Posterior cingulate gyrus (tissue), 11 donors: ENCODE data around the gene IL31.
"Not testable (repeated sequence)": the region's sequence is repeated elsewhere in the genome, so short reads cannot be mapped to it uniquely, and the experiment has no call there.

Experiments
- DNase-seq, 10 donors: peaks; one replicate each; pipeline versions ENCODE4 v3.0.0 to v3.0.0-alpha.2; 2020 to 2021; ENCODE audit warnings: mixed read lengths in 3 of 10
- intact Hi-C: fragments of 100-400 bp; cut with DNase I; formaldehyde crosslinking; loops from one replicate; pipeline ENCODE4 v1.15.1; 2023

IL31 gene

DNA sequence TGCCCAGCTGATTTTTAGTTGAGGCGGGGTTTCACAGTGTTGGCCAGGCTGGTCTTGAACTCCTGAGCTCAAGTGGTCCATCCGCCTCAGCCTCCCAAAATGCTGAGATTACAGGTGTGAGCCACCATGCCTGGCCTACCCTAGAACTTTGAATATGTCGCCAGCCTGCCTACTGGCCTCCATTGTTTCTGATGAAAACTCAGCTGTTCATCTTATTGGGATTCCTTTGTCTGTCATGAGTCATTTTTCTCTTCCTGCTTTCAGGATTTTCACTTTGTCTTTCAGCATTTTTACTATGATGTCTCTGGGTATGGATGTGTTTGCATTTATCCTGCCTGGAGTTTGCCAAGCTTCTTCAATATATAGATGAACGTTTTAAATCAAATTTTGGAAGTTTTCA lies 21.4 kb upstream of the IL31 start:
- intact Hi-C loops = loop anchor here (10.0 kb wide), 1 partner anchor 61 kb away; no protein-coding TSS in a partner anchor
- peak in 1 of 10 donors; percentile 13 for DNase-seq

DNA sequence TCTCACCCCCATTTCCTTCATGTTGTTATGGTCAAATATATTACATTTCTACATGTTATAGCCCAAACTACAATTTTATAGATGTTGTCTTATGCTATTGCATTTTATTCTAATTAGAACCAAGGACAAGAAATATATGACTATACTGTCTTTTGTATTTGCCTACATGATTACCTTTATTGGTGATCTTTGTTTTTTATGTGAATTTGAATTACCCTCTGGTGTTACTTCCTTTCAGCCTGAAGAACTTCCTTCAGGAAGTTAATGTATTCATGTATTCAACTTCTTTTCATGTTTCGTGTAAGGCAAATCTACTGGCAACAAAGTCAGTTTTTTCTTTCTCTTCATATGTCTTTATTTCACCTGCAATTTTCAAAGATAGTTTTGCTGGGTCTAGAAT lies 20.8 kb upstream of the IL31 start:
- no peak for DNase-seq
- intact Hi-C loops = loop anchor here (10.0 kb wide), 1 partner anchor 60 kb away; no protein-coding TSS in a partner anchor

DNA sequence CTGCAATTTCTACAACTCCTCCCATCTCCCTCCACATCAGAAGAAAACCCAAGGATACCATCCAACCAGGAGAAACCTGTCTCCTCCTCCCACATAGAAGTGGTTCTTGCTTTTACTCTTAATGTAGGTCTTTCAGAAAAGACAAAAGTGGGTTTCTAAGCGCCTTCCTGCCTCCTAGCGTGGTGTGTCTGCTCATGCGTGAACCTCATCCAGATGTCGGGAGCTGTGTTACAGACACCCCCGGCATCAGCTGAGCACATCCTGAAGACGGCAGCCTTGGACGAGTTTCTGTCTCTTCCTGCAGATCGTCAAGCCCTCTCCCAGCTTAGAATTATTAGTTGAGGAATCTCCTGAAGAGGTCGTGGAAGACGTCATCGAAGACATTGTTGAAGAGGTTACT lies 18.4 kb upstream of the IL31 start:
- intact Hi-C loops = loop anchor here (10.0 kb wide), 1 partner anchor 58 kb away; no protein-coding TSS in a partner anchor
- DNase-seq = peak in 2 of 10 donors; percentile 24 to 44

DNA sequence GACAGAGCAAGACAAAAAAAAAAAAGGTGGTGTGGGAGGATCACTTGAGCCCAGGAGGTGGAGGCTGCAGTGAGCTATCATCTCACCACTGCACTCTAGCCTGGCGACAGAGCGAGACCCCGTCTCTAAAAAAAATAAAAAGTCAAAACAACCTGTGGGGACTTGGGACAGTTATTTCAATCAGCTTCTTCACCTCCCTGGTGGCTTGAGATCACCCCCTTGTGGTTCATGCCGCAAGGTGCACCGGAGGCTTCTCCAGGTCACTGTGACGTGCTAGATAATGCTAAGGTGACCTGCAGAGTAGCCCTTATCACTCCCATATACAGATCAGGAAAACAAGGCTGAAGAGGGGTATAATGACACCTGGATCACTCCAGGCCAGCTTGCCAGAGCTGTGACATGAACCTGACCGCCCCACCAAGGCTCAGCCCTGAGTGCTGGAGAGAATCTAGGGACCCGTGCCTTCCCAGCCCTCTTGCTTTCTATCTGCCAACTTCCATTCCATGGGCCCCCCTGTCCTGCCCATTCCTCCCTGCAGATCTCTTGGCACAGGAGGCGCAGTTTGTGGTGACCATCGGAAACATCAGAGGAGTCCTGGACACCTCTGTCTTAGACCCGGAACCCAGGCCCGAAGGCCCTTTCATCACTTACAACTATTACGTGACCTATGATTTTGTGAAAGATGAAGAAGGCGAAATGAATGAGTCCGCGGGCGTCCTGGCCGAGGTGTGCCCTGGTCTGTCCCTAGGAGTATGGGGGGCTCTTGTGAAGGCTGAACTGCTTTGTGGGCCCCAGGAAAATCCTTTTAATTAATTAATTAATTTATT lies 17.0 kb upstream of the IL31 start:
- peak in 5 of 10 donors; percentile 46 to 93 (median 66) for DNase-seq
- intact Hi-C loops = loop anchor here (10.0 kb wide), 1 partner anchor 56 kb away; no protein-coding TSS in a partner anchor

DNA sequence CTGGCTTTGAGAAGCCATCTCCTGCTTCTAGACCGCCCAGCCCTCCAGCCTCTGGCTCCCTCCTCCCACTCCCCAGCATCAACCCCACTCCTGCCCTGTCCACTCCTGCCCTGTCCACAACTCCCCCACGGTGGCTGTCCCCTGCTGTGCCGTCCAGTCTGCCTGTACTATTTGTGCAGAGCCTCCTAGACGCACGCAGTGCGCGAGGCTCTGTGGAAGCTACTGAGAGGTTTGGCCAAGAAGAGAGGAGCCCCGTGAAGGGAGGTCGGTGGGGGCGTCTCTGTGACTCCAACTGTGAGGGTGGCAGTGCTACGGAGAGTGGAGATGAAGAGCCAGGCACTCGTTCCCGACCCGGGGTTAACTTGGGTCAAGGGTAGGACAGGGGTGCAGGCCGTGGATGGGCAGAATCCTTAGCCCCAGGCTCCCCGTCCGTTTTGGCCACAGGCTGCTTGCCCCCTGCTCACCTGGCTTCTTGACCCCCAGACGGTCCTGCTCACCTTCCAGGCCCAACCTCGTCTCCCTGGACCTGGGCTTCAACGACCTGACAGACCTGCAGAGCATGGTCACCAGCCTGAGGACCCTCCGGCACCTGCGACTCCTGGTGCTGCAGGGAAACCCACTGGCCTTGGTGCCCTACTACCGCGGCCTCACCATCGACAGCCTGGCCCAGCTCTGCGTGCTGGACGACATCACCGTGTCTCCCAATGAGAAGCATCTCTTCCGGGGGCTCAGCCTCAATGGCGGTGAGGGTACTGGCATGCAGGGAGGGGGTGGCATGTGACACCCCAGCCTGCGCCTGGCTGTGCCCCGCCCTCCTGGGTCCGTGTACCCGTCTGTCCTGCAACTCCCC lies 15.8 kb upstream of the IL31 start:
- intact Hi-C loops = loop anchor here (10.0 kb wide), 1 partner anchor 55 kb away; no protein-coding TSS in a partner anchor
- DNase-seq = peak in 3 of 10 donors; percentile 64 to 76 (median 74)

DNA sequence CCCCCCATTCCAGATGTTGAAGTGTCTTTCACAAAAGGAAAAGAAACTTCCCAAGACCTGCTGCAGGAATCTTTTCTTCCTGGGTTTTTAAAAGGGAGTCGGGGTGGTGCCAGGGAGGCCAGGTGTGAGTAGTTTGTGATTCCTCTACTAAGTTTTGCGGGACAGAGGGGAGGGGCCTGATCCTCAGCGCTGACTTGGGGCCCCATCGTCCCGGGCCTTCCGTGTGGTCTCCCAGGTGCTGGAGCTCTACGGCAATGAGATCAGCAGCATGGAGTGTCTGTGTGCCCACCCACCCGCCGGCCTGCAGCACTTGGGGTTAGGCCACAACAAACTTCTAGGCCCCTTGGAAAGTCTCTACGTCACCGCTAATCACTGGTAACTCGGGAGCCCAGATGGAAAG lies 13.4 kb upstream of the IL31 start:
- DNase-seq = peak in 3 of 10 donors; percentile 18 to 61 (median 51)
- intact Hi-C loops = no loop called here

DNA sequence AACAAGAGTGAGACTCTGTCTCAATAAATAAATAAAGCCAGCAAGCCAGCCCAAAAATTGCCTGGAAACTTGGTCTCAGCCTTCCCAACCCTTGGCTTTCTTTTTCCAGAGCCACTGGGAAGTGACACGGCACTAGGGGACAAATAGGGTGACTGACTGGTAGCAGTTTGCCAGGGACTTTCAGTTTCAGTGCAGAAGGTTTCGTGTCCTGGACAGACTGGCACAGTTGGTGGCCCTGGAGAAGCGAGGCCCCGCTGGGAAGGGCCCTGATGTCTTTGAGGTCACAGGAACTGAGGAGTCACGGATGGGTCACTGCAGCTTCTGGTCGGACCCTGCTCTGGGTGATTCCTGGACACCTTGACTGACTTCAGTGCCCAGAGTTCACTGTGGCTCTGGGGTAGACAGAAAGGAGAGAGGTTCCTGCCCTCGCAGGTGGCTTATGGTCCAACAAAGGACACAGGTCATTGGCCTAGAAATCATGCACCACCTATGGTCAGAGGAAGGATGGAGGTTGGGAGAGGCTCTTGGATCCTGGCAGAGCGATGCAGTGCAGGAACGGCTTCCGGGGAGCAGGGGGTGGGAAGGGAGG lies 11.6 kb upstream of the IL31 start:
- intact Hi-C loops = no loop called here
- peak in 3 of 10 donors; percentile 29 to 55 (median 51) for DNase-seq

DNA sequence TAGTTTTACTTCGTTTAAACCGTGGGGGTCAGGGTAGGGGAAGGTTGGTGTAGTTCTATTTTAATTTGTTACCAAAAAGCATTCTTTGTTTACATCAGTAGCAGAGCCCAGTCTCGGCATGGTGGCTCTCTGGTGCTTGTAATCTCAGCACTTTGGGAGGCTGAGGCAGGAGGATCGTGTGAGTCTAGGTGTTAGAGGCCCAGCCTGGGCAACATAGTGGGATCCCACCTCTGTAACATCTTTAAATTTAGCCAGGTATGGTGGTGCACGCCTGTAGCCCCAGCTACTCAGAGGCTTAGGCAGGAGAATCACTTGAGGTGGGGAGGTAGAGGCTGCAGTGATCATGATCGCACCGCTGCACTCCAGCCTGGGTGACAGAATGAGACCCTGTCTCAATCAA lies 11.1 kb upstream of the IL31 start:
- peak in 2 of 10 donors; percentile 27 to 34 for DNase-seq
- intact Hi-C loops = no loop called here

DNA sequence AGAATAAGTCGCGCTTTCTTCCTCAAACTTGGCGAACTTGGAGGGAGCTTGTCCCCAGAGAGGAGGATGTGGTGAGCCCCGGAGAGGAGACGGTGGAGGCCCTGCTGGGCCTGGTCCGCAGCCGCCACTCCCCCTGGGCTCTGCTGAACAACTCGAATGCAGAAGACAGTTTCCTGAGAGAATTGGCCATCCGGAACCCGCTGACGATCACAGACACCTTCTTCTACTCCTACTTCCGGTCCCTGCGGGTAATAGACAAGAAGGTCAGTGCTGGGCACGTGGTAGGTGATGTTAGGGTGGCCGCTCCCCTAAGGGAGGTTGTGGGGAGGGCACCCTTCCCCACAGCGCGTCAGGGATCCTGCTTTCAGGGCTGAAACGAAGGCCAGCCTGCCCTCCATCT lies 10.5 kb upstream of the IL31 start:
- intact Hi-C loops = no loop called here
- DNase-seq = peak in 2 of 10 donors; percentile 36 to 47

DNA sequence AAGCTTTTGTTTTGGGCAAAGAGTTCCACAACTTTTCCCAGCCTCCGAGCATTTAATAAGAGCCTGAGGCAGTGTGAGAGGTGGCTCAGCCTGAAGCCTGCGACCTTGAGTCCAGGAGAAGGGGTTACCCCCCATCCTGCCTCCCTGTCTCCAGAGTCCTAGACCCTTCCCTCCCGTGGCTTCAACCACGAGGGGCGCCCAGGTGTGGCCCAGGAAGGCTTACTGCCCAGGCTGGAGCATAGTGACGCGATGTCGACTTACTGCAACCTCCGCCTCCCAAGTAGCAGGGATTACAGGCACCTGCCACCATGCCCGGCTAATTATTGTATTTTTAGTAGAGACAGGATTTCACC lies 9.5 kb upstream of the IL31 start:
- DNase-seq = peak in 2 of 10 donors; percentile 42 to 59
- intact Hi-C loops = no loop called here

DNA sequence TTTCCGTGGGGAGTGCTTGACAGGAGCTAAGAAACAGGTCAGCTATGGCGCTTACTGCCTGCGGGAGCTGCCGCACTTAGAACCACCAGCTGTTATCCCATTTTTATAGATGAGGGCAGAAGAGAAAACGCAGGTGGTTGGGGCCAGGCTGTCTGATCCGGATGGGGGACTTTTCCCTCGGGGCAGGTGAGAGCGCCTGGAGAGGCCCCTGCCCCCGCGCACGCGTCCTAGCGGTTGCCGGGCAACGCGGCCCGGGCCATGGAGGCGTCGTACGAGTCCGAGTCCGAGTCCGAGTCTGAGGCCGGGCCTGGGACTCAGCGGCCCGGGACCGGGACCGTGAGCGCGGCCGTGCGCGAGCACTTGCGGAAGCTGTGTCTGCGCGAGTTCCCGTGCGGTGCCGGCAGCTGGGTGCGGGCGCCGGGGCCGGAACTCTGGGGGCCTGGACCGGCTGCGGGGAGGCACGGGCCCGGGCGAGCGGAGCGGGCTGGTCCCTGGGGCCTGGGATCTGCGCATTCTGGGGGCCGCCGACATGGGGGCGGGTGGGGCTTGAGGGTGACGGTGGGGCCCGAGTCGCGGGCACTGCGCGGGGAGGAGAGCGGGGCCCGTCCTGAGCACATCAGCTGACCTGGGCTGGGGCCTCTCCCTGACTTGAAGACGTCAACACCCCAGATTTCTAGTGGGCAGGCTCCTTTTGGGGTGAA lies 9.0 kb upstream of the IL31 start, which contains the start of gene LRRC43:
TSS of gene LRRC43 (plus strand) at position 237 of the 701 bp plus-strand sequence. CDS start at position 259, 22 bp downstream.
- peak in 7 of 10 donors; percentile 17 to 91 (median 46) for DNase-seq

DNA sequence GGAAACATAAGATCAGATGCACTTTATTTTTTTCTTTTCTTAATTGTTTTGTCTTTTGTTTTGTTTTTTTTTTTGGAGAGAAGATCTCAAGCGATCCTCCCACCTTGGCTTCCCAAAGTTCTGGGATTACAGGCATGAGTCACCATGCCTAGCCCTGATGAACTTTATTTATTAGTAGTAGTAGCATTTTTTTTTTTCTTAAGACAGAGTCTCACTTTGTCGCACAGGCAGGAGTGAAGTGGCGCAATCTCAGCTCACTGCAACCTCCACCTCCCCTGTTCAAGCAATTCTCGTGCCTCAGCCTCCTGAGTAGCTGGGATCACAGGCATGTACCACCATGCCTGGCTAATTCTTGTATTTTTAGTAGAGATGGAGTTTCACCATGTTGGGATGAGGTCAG lies 2.5 kb upstream of the IL31 start:
- DNase-seq = peak in 1 of 10 donors; percentile 18
- intact Hi-C loops = not testable (repeated sequence)

More for the DNA sequence above, 9.0 kb upstream of the IL31 start, which contains the start of gene LRRC43:
- intact Hi-C loops = no loop called here

DNA sequence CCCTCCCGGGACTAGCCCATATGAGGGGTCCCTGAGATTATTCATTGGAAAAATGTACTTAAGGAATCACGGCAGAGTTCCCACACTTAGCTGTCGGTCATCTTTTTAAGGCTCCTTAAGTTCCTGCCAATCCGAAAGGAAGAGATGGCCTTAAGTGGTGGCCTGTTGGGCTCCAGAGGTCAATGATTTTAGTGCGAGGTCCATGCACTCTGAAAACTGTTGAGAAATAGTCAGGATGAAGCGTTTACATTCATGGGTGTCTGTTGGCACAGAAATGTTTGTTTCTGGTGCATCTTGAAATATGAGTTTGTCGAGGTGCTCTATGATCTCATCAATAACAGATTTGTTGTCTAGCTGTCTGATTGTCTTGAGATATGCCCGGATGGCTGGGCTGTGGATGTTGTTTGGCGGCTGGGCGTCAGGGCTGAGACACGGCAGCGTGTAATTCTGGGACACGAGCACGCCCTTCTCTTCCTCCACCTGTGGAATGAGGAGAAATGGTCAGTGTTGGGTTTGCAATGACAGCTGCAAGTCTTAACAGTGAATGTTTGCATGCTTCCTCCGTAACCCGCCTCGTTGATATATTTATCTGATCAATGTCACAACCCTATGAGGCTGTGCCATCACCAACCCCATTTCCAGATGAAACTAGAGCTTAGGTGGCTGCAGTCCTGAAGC lies 1.6 kb downstream of the IL31 start:
- DNase-seq = peak in 2 of 10 donors; percentile 1 to 51
- intact Hi-C loops = no loop called here

DNA sequence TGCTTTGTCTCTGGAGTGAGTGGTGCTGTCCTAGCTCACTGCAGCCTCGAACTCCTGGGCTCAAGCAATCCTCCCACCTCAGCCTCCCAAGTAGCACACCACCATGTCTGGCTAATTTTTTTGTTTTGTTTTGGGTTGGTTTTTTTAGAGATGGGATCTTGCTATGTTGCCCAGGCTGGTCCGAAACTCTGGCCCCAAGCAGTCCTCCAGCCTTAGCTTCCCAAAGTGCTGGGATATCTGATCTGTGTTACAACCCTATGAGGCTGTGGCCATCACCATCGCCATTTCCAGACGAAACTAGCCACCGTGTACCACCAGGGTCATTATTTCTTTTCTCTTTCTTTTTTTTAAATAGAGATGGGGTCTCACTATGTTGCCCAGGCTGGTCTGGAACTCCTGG lies 2.6 kb downstream of the IL31 start:
- DNase-seq = no peak
- intact Hi-C loops = no loop called here

DNA sequence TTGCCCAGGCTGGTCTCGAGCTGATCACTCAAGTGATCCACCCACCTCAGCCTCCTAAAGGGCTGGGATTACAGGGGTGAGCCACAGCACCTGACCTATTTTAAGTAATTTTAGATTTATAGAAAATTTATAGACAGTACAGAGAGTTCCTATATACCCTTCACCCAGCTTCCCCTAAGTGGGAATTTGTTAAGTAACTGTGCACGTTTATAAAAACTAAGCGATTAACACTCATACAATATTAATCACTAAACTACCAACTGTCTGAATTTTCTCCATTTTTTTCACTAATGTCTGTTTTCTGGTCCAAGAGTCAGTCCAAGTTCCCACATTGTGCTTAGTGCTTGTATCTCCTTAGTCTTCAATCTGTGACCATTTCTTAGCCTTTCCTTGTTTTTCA lies 5.5 kb downstream of the IL31 start:
- intact Hi-C loops = no loop called here
- DNase-seq = peak in 1 of 10 donors; percentile 34

DNA sequence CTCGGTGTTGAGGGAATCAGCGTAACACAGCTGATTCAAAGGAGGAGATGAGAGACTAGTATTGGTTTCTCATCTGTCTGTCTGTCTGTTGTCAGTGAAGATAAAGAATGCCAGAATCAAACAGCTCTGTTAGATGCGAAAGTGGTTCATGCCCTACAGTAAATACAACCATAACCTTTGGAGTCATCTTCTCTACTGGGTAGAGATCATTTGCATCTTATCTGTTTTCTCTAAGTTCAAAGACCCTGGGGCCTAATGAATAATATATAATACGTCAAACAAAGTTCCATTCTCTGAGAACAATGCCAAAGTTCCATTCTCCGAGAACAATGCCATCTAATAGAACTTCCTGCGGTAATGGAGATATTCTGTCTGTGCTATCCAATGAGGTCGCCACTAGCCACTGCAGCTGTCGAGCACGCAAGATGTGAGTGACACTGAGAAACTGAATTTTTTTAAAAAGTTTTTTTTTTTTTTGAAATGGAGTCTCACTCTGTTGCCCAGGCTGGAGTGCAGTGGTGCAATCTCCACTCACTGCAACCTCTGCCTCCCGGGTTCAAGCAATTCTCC lies 6.6 kb downstream of the IL31 start:
- no peak for DNase-seq
- intact Hi-C loops = no loop called here

DNA sequence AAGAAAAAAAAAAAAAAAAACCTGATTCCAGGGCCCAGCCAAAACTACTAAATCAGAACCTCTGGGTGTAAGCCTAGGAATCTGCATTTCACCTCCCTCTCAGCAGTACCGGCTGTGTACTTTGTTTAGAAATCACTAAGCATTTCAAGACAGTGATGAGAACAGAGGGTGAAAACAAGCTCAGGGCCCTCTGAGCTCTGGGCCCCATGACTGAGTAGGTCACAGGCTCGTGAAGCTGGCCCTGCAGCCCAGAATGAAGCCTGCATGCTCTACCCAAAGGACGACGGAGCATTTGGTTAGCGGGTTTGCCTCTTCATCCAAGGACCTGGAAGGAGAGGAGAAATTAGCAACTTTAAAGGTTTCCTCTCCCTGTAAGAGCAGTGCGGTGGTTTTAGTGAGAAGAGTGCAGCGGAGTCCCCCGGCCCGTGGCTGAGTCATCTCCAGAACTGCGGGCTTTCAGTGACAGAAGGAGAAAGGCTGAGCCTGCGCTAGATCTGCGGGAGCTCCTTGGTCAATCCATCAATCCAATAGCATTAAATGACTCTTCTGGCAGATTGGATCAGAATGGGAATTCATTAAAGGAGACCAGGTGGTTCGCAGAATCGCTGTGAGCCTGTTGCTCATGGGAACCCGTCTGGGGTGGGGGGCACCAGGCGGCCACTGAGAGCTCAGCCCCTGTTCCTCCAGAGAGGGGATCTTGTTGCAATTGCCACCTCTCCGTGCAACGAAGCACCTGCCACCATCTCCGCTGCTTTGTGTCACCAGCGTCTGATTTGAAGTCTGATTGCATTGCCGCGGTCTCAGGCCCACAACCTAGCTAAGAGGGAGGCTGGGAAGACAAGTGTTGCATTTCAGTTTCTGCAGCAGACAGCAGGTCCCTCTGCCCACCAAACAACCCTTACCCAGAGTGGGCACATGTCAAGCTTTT lies 7.3 kb downstream of the IL31 start:
- intact Hi-C loops = no loop called here

DNA sequence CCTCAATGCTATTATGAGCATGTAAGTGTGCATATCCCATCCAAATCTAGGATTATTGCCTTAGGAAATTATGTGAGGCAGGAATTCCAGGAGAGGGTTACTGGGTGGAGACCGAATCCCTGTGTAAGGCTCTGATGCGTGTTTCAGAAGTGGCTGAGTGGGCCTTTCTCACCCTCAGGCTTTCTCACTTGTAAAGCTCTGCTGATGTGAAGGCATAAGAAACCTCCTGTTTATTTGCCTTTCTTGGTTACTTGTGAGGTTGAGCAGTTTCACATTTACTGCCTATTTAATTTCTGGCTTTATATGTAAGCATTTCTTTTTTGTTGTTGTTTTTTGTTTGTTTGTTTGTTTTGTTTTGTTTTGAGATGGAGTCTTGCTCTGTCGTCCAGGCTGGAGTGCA lies 11.0 kb downstream of the IL31 start:
- intact Hi-C loops = no loop called here
- peak in 1 of 10 donors; percentile 6 for DNase-seq

More for the DNA sequence above, 7.3 kb downstream of the IL31 start:
- peak in 1 of 10 donors; percentile 61 for DNase-seq
